Psoas muscle (tissue), 8 donors: ENCODE results near the gene PCNA. TPM values are rescaled to one million over a fixed set of nuclear protein-coding genes. Genes with fewer than 3 reads are reported as not detected.

Source experiments
- ATAC-seq, 4 donors: fragments of 200-7000 bp; cut with Tn5 transposase; one replicate each; pipeline ENCODE4 v1.9.1; 2020; ENCODE audit warnings: moderate library complexity in 3 of 4, mild to moderate bottlenecking in 2 of 4
- DNase-seq, 2 donors: peaks; one replicate each; pipeline ENCODE4 v3.0.0-alpha.2; 2020
- H3K27ac ChIP-seq: fragments of 200-600 bp; one replicate; pipeline ENCODE4 v1.8.0; 2022
- H3K27me3 ChIP-seq, 3 donors: fragments of 200-600 bp in 1 of 3; one replicate each; pipeline versions ENCODE4 v1.6.1 to v1.8.0; 2013 to 2022; ENCODE audit warnings: low read length in 2 of 3, mild to moderate bottlenecking in 2 of 3, moderate library complexity in 1 of 3; ENCODE audit not compliant: insufficient read depth in 3 of 3
- H3K36me3 ChIP-seq, 2 donors: fragments of 200-600 bp in 1 of 2; one replicate each; pipeline versions ENCODE4 v1.6.1 to v1.8.0; 2013 to 2022; ENCODE audit warnings: low read depth in 1 of 2, mild to moderate bottlenecking in 1 of 2, moderate library complexity in 1 of 2; ENCODE audit not compliant: insufficient read depth in 1 of 2
- H3K4me1 ChIP-seq: fragments of 200-600 bp; one replicate; pipeline ENCODE4 v1.8.0; 2022
- H3K4me3 ChIP-seq: fragments of 200-600 bp; one replicate; pipeline ENCODE4 v1.8.0; 2022; ENCODE audit warnings: mild to moderate bottlenecking
- H3K9me3 ChIP-seq: fragments of 200-600 bp; one replicate; pipeline ENCODE4 v1.8.0; 2022
- CTCF ChIP-seq: fragments of 200-600 bp; IDR thresholded peaks from one replicate; pipeline ENCODE4 v1.8.0; 2022; ENCODE audit warnings: antibody characterized with exemption
- WGBS, 3 donors: extraction: QIAGEN DNeasy Blood & Tissue Kit; methylation state at CpG; one replicate each; pipeline versions ENCODE4 v1.1.6 to v1.1.7; 2013; 5-methylcytosine and 5-hydroxymethylcytosine counted together
- intact Hi-C, 2 donors: fragments of 100-400 bp; cut with DNase I; formaldehyde crosslinking; loops; one replicate each; pipeline versions ENCODE4 v1.11.0 to v1.14.2; 2022
- polyA plus RNA-seq, 3 donors: library from polyadenylated mRNA; stranded (reverse); fragments of 200-250 nt; gene quantifications; one replicate each; pipeline ENCODE4 v1.2.3, GENCODE V29; 2013
- total RNA-seq, 4 donors: library from RNA; stranded (reverse); fragmentation: NEBNext Ultra II Directional in 2 of 4; extraction: Animal tissue kit (Norgen Biotek cat#: 25700) in 2 of 4; gene quantifications; one replicate each; pipeline versions ENCODE4 v1.2.1 to v1.2.4, GENCODE V29; 2021 to 2023
- donor health status: healthy with polysubstance abuse.
- donor health status: DM: no; HTN: no; CAD: no; lungs with moderate emphysema.
- donor health status: Bipolar disorder and iron deficiency.
- donor health status: healthy.
- donor health status: DM: yes; HTN: yes; CAD: no.
- donor health status: DM: no; HTN: no; CAD: no.
- donor health status: DM: no; HTN: no; CAD: no.
- donor health status: DM: yes; HTN: yes; CAD: no.

Gene PCNA
- total and polyA plus RNA-seq, 7 donors, result 13.2 to 53.0 (median 19.1) TPM

- TF ChIP-seq CTCF, result no peak
- intact Hi-C loops, result no loop called here
- Histone ChIP-seq H3K4me1 (peaks cover 48% of the 10 kb centered on the region), H3K4me3 (no peak overlapping the region), H3K9me3 (no peaks in the 10 kb centered on the region), H3K36me3 (no peaks in the 10 kb centered on the region), H3K27ac (peak overlapping the region; percentile 58), H3K27me3 (no peaks in the 10 kb centered on the region)
- DNase-seq, result no peak
- WGBS, 3 donors, result 72 to 93% (median 91%) methylated on average over 6 of the region's 6 CpGs
- no peak for ATAC-seq
These were observed 41.9 kb upstream of the PCNA start for GRCh38 chr20:5161536-5162164.

- Histone ChIP-seq H3K36me3 (no peaks in the 10 kb centered on the region), H3K4me3 (no peak overlapping the region)
- intact Hi-C loops, result no loop called here
These were observed 41.1 kb upstream of the PCNA start for GRCh38 chr20:5160882-5161281.

GRCh38 chr20:5159928-5160327, 40.2 kb upstream of the PCNA start:
- no peaks in the 10 kb centered on the region for H3K36me3 ChIP-seq
- no peak for DNase-seq
- no peaks in the 10 kb centered on the region for H3K27me3 ChIP-seq
- peaks cover 59% of the 10 kb centered on the region for H3K4me1 ChIP-seq
- WGBS, 3 donors, result 23 to 26% (median 24%) methylated on average over 3 of the region's 3 CpGs
- TF ChIP-seq CTCF, result no peak
- peak overlapping the region; percentile 58 for H3K27ac ChIP-seq
- H3K9me3 ChIP-seq, result no peaks in the 10 kb centered on the region
- intact Hi-C loops, result no loop called here
- ATAC-seq, result peak in 3 of 4 donors; percentile 40 to 69 (median 59)
- H3K4me3 ChIP-seq, result no peak overlapping the region

More at GRCh38 chr20:5160882-5161281, 41.1 kb upstream of the PCNA start:
- peaks cover 51% of the 10 kb centered on the region for H3K4me1 ChIP-seq
- DNase-seq (no peak), ATAC-seq (no peak)
- no peak for TF ChIP-seq CTCF
- no peaks in the 10 kb centered on the region for H3K9me3 ChIP-seq
- H3K27me3 ChIP-seq, result no peaks in the 10 kb centered on the region
- H3K27ac ChIP-seq, result peak overlapping the region; percentile 58

DNA sequence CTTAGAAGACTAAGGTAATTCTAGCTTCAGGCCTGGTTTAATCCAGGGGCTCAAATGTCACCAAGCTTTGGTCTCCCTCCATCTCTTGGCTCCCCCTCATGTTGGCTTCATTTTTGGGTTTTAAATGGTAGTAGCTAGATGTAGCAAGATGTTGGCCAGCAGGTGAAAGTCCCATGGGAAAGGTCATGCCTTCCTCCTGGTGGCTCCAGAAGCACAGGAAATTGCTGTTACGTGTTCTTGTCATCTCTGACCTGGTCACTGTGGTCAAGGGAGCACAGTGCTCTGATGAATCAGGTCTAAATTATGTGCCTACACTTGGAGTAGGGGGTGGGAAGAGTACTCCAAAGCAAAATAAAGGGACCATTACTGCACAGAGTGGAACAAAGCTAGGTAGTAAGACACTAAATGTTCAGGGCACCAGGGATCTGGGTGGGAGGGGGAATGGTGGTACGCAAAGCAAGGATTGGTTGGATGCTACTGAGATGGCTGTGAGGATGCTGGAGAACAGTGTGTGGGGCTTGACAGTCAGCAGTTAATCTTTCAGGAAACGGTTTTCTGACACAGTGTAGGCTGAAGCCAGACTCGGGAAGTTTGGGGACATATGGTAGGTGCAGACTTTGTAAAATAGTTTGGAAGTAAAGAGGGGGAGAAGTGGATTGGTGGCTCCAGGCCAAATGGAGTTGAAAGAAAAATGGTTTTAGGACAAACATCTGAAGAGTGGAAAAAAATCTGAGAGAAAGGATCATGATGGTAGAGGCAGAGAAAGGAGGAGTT, 37.1 kb upstream of the PCNA start:
- H3K27me3 ChIP-seq, result no peaks in the 10 kb centered on the region
- WGBS, 3 donors, result 34 to 49% (median 43%) methylated on average over 4 of the region's 4 CpGs
- H3K4me1 ChIP-seq, result peaks cover 73% of the 10 kb centered on the region
- ATAC-seq, result peak; percentile 70 to 88 (median 81)
- intact Hi-C loops, result no loop called here
- DNase-seq, result no peak
- H3K4me3 ChIP-seq, result no peak overlapping the region
- H3K36me3 ChIP-seq, result no peaks in the 10 kb centered on the region
- no peaks in the 10 kb centered on the region for H3K9me3 ChIP-seq
- no peak for TF ChIP-seq CTCF
- H3K27ac ChIP-seq, result peak overlapping the region; percentile 86
